HG03565 (cell line): ENCODE results near the gene HNRNPA2B1.
"Not testable (repeated sequence)": the region's sequence is repeated elsewhere in the genome, so short reads cannot be mapped to it uniquely, and the experiment has no call there.

Source experiments
- ATAC-seq: cut with Tn5 transposase; IDR thresholded peaks from one replicate; pipeline ENCODE4 v1.9.1; 2021; ENCODE audit warnings: mild to moderate bottlenecking, moderate library complexity; ENCODE audit not compliant: unreplicated experiment

Gene HNRNPA2B1

DNA sequence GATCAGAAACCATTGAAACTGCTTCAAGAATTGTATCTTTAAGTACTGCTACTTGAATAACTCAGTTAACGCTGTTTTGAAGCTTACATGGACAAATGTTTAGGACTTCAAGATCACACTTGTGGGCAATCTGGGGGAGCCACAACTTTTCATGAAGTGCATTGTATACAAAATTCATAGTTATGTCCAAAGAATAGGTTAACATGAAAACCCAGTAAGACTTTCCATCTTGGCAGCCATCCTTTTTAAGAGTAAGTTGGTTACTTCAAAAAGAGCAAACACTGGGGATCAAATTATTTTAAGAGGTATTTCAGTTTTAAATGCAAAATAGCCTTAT lies 14.7 kb downstream of the HNRNPA2B1 start:
- ATAC-seq = no peak

DNA sequence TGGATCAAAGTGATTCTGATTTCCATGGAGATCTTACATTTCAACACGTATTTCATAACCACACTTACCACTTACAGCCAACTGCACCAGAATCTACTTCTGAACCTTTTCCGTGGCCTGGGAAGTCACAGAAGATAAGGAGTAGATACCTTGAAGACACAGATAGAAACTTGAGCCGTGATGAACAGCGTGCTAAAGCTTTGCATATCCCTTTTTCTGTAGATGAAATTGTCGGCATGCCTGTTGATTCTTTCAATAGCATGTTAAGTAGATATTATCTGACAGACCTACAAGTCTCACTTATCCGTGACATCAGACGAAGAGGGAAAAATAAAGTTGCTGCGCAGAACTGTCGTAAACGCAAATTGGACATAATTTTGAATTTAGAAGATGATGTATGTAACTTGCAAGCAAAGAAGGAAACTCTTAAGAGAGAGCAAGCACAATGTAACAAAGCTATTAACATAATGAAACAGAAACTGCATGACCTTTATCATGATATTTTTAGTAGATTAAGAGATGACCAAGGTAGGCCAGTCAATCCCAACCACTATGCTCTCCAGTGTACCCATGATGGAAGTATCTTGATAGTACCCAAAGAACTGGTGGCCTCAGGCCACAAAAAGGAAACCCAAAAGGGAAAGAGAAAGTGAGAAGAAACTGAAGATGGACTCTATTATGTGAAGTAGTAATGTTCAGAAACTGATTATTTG lies 15.3 kb downstream of the HNRNPA2B1 start:
- ATAC-seq = no peak

DNA sequence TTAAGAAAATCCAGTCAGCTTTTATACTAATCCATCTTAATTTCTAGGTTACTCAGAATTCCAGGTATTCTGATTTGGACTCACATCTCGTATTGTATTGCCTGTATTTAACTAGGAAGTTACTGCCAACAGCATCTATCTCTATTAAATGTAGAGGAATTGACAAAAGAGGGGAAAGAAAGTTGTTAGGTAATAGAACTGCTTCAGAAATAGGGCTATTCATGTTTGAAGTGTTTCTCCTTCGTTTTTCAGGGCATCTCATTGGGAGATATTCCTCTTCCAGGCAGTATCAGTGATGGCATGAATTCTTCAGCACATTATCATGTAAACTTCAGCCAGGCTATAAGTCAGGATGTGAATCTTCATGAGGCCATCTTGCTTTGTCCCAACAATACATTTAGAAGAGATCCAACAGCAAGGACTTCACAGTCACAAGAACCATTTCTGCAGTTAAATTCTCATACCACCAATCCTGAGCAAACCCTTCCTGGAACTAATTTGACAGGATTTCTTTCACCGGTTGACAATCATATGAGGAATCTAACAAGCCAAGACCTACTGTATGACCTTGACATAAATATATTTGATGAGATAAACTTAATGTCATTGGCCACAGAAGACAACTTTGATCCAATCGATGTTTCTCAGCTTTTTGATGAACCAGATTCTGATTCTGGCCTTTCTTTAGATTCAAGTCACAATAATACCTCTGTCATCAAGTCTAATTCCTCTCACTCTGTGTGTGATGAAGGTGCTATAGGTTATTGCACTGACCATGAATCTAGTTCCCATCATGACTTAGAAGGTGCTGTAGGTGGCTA lies 16.1 kb downstream of the HNRNPA2B1 start:
- ATAC-seq = not testable (repeated sequence)

DNA sequence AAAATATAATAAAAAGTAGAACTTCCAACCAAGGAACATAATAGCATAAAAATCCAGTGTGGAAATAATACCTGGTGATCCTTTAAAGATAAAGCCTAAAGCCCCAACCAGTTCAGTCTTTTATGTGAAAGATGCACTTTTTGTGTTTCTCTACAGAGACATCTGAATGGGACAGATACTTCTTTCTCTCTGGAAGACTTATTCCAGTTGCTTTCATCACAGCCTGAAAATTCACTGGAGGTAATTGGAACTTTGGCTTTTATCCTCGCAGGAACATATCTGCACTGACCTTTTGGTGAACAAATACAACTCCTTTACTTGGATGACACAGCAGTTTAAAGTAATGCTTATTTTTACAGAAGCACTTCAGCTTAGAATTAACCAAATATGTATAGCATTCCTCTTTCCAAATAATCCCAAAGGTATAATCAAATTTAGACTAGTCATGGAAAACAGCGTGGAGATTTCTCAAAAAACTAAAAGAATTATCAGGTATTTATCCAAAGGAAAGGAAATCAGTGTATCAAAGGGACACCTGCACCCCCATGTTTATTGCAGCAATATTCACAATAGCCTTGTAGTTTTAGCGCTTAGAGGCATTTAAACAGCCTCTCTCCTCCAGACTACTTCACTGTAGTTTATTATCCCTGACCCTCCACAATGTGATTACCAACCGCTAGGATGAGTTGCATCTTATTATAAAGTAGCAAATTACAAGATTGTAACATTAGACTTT lies 16.8 kb downstream of the HNRNPA2B1 start:
- ATAC-seq = no peak

DNA sequence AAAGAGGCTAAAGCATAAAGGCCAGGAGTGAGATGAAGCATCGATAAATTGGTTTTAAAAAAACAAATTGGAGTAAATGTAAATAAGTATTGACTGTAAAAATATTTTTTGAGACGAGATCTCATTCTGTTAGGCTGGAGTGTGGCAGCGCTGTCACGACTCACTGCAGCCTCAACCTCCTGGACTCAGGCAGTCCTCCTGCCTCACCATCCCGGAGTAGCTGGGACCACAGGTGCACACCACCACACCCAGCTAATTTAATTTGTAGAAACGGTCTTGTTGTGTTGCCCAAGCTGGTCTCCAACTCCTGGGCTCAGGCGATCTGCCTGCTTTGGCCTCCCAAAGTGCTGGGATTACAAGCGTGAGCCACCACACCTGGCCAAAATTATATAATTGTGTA lies 17.8 kb downstream of the HNRNPA2B1 start:
- no peak for ATAC-seq

DNA sequence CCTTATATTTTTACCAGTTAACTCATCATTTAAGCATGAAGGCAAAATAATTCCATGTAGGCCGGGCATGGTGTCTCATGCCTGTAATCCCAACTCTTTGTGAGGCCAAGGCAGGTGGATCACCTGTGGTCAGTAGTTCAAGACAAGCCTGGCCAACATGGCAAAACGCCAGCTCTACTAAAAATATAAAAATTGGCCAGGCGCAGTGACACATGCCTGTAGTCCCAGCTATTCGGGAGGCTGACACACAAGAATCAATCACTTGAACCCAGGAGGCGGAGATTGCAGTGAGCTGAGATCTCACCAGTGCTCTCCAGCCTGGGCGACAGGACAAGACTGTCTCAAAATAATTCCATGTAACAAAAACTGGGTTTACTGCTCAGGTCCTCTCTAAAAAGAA lies 18.3 kb downstream of the HNRNPA2B1 start:
- ATAC-seq = no peak

DNA sequence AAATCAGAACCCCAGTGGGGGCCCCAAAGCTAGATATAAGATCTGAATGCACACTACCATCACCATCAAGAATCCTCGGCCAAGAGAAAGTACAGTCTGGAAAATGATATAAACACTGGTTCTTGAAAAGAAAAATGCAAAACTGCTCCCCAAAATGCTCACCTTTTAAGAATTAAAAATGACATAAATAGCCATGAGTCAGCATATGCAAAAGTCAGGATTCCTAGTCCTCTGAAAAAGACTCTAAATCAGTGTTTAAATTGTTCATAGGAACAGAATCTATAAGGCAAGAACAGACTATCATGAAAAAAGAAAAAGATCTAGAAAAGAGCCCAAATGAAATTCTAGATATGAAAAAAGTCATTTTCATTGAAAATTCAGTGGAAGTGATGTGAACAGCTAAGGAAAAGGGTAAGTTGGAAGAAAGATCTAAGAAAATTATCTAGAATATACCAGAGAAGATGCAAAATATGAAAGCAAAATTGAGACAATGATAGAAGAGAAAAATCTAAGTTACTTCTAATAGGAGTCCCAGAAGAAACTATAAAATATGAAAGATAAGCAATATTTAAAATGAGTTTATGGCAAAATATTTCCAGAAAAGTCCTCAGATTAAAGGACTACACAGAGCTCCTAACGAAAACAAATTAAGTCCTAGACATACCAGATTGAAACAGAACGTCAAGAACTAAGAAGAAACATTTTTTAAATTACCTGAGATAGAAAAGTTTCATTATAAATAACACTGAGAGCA lies 18.9 kb downstream of the HNRNPA2B1 start:
- ATAC-seq = no peak

DNA sequence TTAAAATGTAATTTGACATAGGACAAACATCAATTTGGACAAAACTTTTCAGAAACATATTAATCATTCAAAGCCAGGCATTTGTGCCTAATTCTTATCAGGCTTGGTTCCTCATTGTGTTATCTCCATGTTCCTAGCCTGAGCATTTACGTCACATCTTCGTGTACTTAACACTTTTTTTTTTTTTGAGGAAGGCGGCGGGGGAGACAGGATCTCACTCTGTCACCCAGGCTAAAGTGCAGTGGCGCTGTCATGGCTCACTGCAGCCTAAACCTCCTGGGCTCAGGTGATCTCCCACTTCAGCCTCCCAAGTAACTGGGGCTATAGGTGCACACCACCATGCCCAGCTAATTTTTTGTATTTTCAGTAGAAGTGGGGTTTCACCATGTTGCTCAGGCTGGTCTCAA lies 19.8 kb downstream of the HNRNPA2B1 start:
- no peak for ATAC-seq

DNA sequence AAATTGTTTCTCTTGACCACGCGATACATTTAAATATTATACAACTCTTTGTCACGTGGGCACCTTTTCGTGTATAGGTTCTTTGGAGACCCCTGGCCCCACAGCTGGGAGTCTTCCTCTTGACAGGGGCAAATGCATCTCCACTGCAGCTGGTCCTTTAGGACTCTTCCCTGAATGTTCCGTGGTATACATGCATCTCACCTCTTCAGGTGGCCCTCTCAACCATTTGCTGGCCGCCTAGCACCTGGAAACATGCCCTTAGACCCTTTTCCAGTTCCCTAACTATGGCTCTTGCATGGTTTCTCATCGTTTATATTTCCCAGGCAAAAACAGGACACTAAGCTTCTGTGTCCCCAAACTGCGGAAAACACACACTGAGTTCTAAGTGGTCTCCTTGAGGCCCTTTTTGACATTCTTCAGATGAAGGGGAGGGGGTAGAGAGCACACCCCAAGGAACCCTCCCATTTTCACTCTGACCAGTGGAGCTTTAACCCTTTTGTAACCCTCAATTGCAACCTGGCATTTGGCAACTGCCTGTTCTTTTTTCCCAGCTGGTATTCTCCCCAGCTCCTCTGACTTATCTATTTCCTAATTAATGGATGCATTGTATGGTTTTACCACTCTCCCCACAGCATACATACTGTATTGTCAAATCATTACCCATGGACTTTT lies 20.6 kb downstream of the HNRNPA2B1 start:
- no peak for ATAC-seq

DNA sequence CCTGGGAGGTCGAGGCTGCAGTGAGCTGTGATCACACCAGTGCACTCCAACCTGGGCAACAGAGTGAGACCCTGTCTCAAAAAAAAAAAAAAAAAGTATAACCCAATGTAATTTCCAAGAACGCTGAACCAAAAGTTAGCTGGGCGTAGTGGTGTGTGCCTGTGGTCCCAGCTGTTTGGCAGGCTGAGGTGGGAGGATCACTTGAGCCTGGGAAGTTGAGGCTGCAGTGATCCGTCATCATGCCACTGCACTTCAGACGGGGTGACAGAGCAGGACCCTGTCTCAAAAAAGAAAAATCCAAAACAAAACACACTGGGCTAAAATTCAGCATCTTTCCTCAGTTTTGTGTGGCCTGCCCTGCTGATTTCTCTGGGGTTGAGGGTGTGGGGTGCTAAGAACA lies 21.1 kb downstream of the HNRNPA2B1 start:
- ATAC-seq = no peak

DNA sequence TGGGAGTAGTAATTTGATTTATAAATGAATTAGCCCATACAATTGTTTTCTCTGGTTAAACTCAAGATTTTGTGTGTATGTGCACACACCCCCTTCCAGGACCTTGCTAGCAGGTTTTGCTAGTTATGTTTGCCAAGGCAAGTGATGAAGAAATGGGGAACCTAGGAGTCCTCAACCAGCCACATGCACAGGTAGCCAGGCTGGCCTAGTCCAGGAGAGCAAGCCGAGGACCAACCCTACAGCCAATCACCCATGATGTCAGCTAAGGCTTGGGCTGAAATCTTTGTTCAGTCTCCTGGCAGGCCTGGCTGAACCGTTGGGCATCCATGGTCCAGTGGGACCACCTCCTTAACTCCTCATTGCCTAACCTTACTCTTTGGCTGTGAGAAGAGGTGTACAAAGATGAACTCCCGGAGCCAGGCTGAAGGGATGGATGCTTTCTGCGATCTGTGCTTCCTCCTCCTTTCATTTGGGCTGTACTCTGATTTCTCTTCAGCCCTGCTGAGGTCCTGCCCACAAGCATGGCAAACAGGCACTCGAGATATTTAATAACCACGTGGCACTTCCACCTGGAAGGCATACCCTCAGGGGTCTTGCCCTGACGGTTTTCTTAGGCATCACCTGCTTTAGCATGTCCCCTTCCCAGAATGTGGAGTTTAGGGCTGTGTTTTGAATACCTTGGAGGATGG lies 22.1 kb downstream of the HNRNPA2B1 start:
- ATAC-seq = no peak

DNA sequence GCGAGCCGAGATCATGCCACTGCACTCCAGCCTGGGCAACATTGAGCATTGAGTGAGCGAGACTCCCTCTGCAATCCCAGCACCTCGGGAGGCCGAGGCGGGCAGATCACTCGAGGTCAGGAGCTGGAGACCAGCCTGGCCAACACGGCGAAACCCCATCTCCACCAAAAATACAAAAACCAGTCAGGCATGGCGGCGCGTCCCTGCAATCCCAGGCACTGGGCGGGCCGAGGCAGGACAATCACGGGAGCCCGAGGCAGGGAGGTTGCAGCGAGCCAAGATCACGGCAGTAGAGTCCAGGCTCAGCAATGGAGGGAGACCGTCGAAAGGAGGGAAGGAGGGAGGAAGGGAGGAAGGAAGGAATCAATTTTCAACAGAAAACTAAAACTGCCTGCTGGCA lies 23.3 kb downstream of the HNRNPA2B1 start:
- ATAC-seq = not testable (repeated sequence)

DNA sequence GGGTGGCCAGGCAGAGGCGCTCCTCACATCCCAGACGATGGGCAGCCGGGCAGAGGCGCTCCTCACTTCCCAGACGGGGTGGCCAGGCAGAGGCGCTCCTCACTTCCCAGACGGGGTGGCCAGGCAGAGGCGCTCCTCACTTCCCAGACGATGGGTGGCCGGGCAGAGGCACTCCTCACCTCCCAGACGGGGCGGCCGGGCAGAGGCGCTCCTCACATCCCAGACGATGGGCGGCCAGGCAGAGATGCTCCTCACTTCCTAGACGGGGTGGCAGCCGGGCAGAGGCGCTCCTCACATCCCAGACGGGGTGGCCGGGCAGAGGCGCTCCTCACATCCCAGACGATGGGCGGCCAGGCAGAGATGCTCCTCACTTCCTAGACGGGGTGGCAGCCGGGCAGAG lies 23.9 kb downstream of the HNRNPA2B1 start:
- not testable (repeated sequence) for ATAC-seq

DNA sequence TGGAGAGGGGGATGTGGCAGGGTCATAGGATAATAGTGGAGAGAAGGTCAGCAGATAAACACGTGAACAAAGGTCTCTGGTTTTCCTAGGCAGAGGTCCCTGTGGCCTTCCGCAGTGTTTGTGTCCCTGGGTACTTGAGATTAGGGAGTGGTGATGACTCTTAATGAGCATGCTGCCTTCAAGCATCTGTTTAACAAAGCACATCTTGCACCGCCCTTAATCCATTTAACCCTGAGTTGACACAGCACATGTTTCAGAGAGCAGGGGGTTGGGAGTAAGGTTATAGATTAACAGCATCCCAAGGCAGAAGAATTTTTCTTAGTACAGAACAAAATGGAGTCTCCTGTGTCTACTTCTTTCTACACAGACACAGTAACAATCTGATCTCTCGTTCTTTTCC lies 24.6 kb downstream of the HNRNPA2B1 start:
- not testable (repeated sequence) for ATAC-seq

DNA sequence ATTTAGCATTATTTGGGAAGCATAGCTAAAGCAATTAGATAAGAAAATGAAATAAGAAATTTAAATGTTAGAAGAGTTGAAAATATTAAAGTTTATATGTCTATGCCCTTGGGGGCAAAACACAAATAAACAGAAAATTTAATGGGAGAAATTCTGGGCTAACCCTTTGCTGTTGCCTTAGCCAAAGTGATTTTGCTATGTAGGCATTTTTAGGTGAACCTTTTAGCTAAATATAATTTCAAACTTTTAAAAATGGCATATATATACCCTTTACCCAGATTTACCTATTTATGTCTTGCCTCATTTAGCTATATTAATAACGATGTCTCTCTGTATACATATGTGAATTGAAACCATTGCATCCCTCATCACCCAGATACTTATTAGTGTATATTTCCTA lies 28.5 kb downstream of the HNRNPA2B1 start:
- no peak for ATAC-seq

DNA sequence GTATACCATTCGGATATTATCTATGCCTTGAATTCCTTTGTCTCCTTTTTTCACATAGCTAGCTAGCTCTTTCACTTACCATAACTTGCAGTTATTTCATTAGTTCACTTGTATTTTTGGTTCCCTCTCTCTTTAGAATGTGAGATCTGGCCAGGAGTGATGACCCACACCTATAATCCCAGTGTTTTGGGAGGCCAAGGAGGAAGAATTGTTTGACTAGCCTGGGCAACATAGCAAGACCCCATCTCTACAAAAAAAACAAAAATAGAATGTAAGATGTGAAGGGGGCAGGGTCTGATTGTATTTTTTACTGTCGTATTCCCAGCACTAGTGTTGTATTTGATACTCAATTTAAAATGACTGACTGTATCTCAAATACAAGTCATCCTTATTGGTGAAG lies 28.9 kb downstream of the HNRNPA2B1 start:
- no peak for ATAC-seq

DNA sequence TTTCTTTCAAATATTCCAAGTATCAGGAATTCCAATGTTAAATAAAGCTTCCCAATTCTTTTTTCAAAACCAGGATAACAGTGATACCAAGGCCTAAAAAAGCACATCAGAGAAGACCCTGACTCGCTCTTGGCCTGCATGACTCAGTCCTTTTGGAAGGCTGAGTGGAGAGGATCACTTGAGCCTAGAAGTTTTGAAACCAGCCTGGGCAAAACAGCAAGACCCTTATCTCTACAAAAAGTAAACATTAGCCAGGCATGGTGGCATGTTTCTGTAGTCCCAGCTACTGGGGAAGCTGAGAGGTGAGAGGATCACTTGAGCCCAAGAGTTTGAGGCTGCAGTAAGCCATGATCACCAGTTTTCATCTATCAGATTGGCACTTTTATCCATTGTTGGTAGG lies 29.9 kb downstream of the HNRNPA2B1 start:
- ATAC-seq = no peak

DNA sequence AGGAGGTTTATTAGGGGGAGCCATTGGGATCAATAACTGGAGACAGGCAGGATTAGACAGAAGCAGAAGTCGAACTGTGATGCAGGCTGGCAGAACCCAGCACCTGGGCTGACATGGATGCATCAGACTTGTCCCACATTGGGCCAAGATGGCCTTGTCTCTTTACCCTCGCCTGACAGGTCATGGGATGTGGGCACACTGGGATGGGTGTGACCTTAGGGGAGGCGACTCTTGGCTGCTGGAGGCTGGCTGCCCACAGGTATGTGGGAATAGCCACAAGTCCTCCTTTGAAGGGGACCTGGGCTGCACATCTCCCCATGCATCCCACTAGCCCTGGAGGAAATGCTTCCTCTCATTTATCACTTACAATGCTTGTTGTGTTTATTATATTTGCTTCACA lies 31.3 kb downstream of the HNRNPA2B1 start:
- ATAC-seq = no peak

DNA sequence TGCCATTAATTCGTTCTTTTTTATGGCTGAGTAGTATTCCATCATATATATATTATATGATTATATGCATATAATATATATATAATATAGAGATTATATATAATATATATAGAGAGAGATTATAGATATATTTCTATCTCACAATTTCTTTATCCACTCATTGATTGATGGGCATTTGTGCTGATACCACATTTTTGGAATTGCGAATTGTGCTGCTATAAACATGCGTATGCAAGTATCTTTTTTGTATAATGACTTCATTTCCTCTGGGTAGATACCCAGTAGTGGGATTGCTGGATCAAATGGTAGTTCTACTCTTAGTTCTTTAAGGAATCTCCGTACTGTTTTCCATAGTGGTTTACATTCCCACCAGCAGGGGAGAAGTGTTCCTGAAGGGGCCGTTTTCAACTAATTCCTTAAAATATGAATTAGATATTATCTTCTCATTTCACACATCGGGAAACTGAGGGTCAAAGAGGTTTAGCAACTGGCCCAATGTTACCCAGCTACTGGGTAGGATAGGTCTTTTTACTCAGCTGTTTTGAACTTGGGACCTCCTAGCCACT lies 32.0 kb downstream of the HNRNPA2B1 start:
- no peak for ATAC-seq
